Gastrocnemius medialis (tissue), 4 donors: ENCODE results near the gene RNU6-7.

Source experiments
- POLR2A ChIP-seq, 2 donors: fragments of 450-650 bp; IDR thresholded peaks; one replicate each; pipeline ENCODE4 v1.6.1; 2017; ENCODE audit warnings: antibody characterized with exemption in 2 of 2, mild to moderate bottlenecking in 2 of 2, moderate library complexity in 2 of 2
- TF ChIP-seq, protein P1 (sequence below), 5 experiments: fragments of 450-650 bp in 3 of 5; fragments of 200-600 bp in 2 of 5; sonication (generic) in 2 of 5; IDR thresholded peaks in 4 of 5; conservative IDR thresholded peaks in 1 of 5; 1 replicate in 4 of 5; 2 replicates in 1 of 5; pipeline ENCODE4 v1.5.1; 2016 to 2019; ENCODE audit warnings: antibody characterized with exemption in 5 of 5, mild to moderate bottlenecking in 3 of 5, moderate library complexity in 3 of 5

GRCh38 chr14:32212833-32213232 is 11.0 kb downstream of the RNU6-7 start:
- TF ChIP-seq, protein P1, sequence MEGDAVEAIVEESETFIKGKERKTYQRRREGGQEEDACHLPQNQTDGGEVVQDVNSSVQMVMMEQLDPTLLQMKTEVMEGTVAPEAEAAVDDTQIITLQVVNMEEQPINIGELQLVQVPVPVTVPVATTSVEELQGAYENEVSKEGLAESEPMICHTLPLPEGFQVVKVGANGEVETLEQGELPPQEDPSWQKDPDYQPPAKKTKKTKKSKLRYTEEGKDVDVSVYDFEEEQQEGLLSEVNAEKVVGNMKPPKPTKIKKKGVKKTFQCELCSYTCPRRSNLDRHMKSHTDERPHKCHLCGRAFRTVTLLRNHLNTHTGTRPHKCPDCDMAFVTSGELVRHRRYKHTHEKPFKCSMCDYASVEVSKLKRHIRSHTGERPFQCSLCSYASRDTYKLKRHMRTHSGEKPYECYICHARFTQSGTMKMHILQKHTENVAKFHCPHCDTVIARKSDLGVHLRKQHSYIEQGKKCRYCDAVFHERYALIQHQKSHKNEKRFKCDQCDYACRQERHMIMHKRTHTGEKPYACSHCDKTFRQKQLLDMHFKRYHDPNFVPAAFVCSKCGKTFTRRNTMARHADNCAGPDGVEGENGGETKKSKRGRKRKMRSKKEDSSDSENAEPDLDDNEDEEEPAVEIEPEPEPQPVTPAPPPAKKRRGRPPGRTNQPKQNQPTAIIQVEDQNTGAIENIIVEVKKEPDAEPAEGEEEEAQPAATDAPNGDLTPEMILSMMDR (IDR thresholded peaks at IDR 0.05 in 4 of 5, conservative IDR thresholded peaks at IDR 0.05 in 1 of 5), result no peak
- no peak for TF ChIP-seq POLR2A (IDR thresholded peaks at IDR 0.05)
